Amniotic epithelial cell (primary cell): ENCODE results near the gene BAIAP3.

Source experiments
- DNase-seq: peaks from one replicate; pipeline ENCODE4 v3.0.0-alpha.2; 2010; ENCODE audit warnings: low read depth

The BAIAP3 gene

GRCh38 chr16:1371054-1371978 is 37.9 kb downstream of the BAIAP3 start:
- DNase-seq, result no peak

- DNase-seq, result no peak
These were observed 39.0 kb downstream of the BAIAP3 start for GRCh38 chr16:1372292-1372950.

GRCh38 chr16:1374418-1375297 is 41.2 kb downstream of the BAIAP3 start:
- no peak for DNase-seq

GRCh38 chr16:1375298-1375640 is 41.8 kb downstream of the BAIAP3 start:
- no peak for DNase-seq

GRCh38 chr16:1375741-1376410 is 42.4 kb downstream of the BAIAP3 start:
- DNase-seq, result no peak

GRCh38 chr16:1377406-1378010 is 44.1 kb downstream of the BAIAP3 start:
- DNase-seq, result no peak

- no peak for DNase-seq
These were observed 44.8 kb downstream of the BAIAP3 start for GRCh38 chr16:1378087-1378803.

- peak; percentile 61 for DNase-seq
These were observed 45.4 kb downstream of the BAIAP3 start for GRCh38 chr16:1378804-1379303.

GRCh38 chr16:1379304-1380076 is 46.0 kb downstream of the BAIAP3 start:
- DNase-seq, result peak; percentile 31

GRCh38 chr16:1380195-1380594 is 46.8 kb downstream of the BAIAP3 start:
- no peak for DNase-seq

GRCh38 chr16:1381612-1382406 is 48.4 kb downstream of the BAIAP3 start:
- peak; percentile 2 for DNase-seq

GRCh38 chr16:1383556-1383955 is 50.1 kb downstream of the BAIAP3 start:
- DNase-seq, result no peak

- DNase-seq, result no peak
These were observed 51.8 kb downstream of the BAIAP3 start for GRCh38 chr16:1385232-1385631.

- DNase-seq, result no peak
These were observed 53.9 kb downstream of the BAIAP3 start for GRCh38 chr16:1387331-1387730.

- DNase-seq, result no peak
These were observed 56.3 kb downstream of the BAIAP3 start for GRCh38 chr16:1389762-1390161.

GRCh38 chr16:1390239-1390779 is 56.9 kb downstream of the BAIAP3 start:
- no peak for DNase-seq

- no peak for DNase-seq
These were observed 59.4 kb downstream of the BAIAP3 start for GRCh38 chr16:1392826-1393225.

GRCh38 chr16:1393613-1394176 is 60.2 kb downstream of the BAIAP3 start:
- DNase-seq, result no peak
